MM.1S (cell line): ENCODE results near the gene MASP2.
"Not testable (repeated sequence)": the region's sequence is repeated elsewhere in the genome, so short reads cannot be mapped to it uniquely, and the experiment has no call there.

ENCODE experiments used
- DNase-seq: peaks from one replicate; pipeline ENCODE4 v3.0.0-alpha.2; 2015
- H2AFZ ChIP-seq: fragments of 300-600 bp; sonication (generic); 2 replicates; pipeline ENCODE4 v1.6.0; 2016; ENCODE audit warnings: antibody characterized with exemption, low read length
- H3F3A ChIP-seq: fragments of 300-600 bp; sonication (generic); 2 replicates; pipeline ENCODE4 v1.6.1; 2016; ENCODE audit warnings: mild to moderate bottlenecking, antibody characterized with exemption, low read length, moderate library complexity, mixed read lengths; ENCODE audit not compliant: insufficient read depth
- H3K27ac ChIP-seq: fragments of 300-600 bp; sonication (generic); 2 replicates; pipeline ENCODE4 v1.5.1; 2016; ENCODE audit warnings: mild to moderate bottlenecking, low read length
- H3K27me3 ChIP-seq: fragments of 300-600 bp; sonication (generic); replicated peaks from 2 replicates; pipeline ENCODE4 v1.6.0; 2016; ENCODE audit warnings: low read length; ENCODE audit not compliant: insufficient read depth
- H3K36me3 ChIP-seq: fragments of 300-600 bp; sonication (generic); replicated peaks from 2 replicates; pipeline ENCODE4 v1.6.1; 2016; ENCODE audit warnings: mild to moderate bottlenecking, low read length, mixed read lengths; ENCODE audit not compliant: insufficient read depth
- H3K4me1 ChIP-seq: fragments of 300-600 bp; sonication (generic); 2 replicates; pipeline ENCODE4 v1.6.1; 2016; ENCODE audit warnings: low read length, mixed read lengths
- H3K4me2 ChIP-seq: fragments of 300-600 bp; sonication (generic); 2 replicates; pipeline ENCODE4 v1.6.0; 2016; ENCODE audit warnings: low read depth, low read length
- H3K4me3 ChIP-seq: fragments of 300-600 bp; sonication (generic); 2 replicates; pipeline ENCODE4 v1.5.1; 2016; ENCODE audit warnings: low read length, mixed read lengths
- H3K79me2 ChIP-seq: fragments of 300-600 bp; sonication (generic); 2 replicates; pipeline ENCODE4 v1.6.1; 2016; ENCODE audit warnings: mixed run types, low read length, mixed read lengths
- H3K9ac ChIP-seq: fragments of 300-600 bp; sonication (generic); 2 replicates; pipeline ENCODE4 v1.6.1; 2016; ENCODE audit warnings: low read length, mixed read lengths
- H3K9me2 ChIP-seq: fragments of 300-600 bp; sonication (generic); replicated peaks from 2 replicates; pipeline ENCODE4 v1.6.1; 2016; ENCODE audit warnings: mild to moderate bottlenecking, low read length, mixed read lengths; ENCODE audit not compliant: insufficient read depth
- H3K9me3 ChIP-seq: fragments of 300-600 bp; sonication (generic); replicated peaks from 2 replicates; pipeline ENCODE4 v1.6.1; 2016; ENCODE audit warnings: mild to moderate bottlenecking, low read length, mixed read lengths; ENCODE audit not compliant: insufficient read depth
- H4K20me1 ChIP-seq: fragments of 300-600 bp; sonication (generic); 2 replicates; pipeline ENCODE4 v1.6.1; 2016; ENCODE audit warnings: mild to moderate bottlenecking, low read length, moderate library complexity, mixed read lengths; ENCODE audit not compliant: insufficient read depth
- EZH2 ChIP-seq: fragments of 300-600 bp; sonication (generic); optimal IDR thresholded peaks from 2 replicates; pipeline ENCODE3; 2017; ENCODE audit warnings: low read depth, mild to moderate bottlenecking, antibody characterized with exemption, low read length, mixed read lengths
- EZH2phosphoT487 ChIP-seq: fragments of 300-600 bp; sonication (generic); IDR thresholded peaks from 2 replicates; pipeline ENCODE4 v1.6.1; 2018; ENCODE audit warnings: antibody characterized with exemption, low read length
- TF ChIP-seq, protein P1 (sequence below): fragments of 300-600 bp; sonication (generic); IDR thresholded peaks from 2 replicates; pipeline ENCODE4 v1.5.1; 2016; ENCODE audit warnings: antibody characterized with exemption, low read length, mixed read lengths

Gene MASP2

DNA sequence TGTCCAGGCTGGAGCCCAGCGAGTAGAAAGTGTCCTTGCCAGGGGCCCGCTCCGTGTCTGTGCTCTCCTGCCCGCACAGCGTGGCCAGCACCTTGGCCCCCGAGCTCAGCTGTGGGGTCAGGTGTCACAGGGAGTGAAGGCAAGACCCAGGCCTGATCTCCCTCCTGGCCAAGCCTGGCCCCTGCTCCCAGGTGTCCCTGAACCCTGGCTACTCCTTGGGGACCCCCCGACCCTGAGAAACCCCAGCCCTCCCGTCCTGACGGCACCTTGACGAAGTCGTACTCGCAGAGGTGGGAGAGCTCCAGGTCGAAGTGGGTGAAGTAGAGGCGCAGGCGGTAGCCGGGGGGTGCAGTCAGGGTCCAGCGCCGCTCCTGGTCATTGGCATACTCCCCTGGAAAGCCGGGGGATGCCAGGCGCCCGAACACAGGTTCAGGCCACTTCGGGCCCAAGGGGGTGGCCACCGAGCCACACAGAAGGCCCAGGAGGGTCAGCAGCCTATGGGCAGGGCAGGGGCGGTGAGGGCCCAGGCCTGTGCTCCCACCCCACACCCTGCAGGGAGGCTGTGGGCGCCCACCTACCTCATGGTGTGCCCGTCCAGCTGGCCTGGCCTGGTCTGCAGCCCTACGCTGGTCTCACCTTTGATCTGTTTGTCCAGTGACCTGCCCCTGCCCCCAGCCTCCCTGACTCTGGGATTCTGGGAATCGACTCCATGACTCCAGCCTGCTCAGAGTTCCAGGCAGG, at the start of gene MASP2:
TSS of gene MASP2 (minus strand) at position 615 of the 741 bp plus-strand sequence. CDS start at position 583, 32 bp downstream.
- no peaks in the 10 kb centered on the region for H3K4me1 ChIP-seq
- DNase-seq: no peak
- no peak within 1 kb of the TSS for H3K27ac ChIP-seq
- H3K9me3 ChIP-seq: no peaks in the 10 kb centered on the region
- no peak within 1 kb of the TSS for H3K9ac ChIP-seq
- H3K4me3 ChIP-seq: no peak within 1 kb of the TSS
- 0 out of 2 replicates have a peak, but pooled peaks cover 8% of the 10 kb centered on the region for H3K27me3 ChIP-seq
- no peaks in the 10 kb centered on the region for H3K9me2 ChIP-seq
- no peaks in the 10 kb centered on the region for H3K79me2 ChIP-seq
- TF ChIP-seq EZH2phosphoT487 (no peak), EZH2 (no peak)
- TF ChIP-seq, protein P1, sequence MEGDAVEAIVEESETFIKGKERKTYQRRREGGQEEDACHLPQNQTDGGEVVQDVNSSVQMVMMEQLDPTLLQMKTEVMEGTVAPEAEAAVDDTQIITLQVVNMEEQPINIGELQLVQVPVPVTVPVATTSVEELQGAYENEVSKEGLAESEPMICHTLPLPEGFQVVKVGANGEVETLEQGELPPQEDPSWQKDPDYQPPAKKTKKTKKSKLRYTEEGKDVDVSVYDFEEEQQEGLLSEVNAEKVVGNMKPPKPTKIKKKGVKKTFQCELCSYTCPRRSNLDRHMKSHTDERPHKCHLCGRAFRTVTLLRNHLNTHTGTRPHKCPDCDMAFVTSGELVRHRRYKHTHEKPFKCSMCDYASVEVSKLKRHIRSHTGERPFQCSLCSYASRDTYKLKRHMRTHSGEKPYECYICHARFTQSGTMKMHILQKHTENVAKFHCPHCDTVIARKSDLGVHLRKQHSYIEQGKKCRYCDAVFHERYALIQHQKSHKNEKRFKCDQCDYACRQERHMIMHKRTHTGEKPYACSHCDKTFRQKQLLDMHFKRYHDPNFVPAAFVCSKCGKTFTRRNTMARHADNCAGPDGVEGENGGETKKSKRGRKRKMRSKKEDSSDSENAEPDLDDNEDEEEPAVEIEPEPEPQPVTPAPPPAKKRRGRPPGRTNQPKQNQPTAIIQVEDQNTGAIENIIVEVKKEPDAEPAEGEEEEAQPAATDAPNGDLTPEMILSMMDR: no peak
- no peaks in the 10 kb centered on the region for H3F3A ChIP-seq
- H4K20me1 ChIP-seq: no peaks in the 10 kb centered on the region
- H2AFZ ChIP-seq: no peak within 1 kb of the TSS
- no peak within 1 kb of the TSS for H3K4me2 ChIP-seq
- no peaks in the 10 kb centered on the region for H3K36me3 ChIP-seq

DNA sequence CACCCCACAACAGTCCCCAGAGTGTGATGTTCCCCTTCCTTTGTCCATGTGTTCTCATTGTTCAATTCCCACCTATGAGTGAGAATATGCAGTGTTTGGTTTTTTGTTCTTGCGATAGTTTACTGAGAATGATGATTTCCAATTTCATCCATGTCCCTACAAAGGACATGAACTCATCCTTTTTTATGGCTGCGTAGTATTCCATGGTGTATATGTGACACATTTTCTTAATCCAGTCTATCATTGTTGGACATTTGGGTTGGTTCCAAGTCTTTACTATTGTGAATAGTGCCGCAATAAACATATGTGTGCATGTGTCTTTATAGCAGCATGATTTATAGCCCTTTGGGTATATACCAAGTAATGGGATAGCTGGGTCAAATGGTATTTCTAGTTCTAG, 36.7 kb upstream of the MASP2 start:
- H3K4me1 ChIP-seq: not testable (repeated sequence)

DNA sequence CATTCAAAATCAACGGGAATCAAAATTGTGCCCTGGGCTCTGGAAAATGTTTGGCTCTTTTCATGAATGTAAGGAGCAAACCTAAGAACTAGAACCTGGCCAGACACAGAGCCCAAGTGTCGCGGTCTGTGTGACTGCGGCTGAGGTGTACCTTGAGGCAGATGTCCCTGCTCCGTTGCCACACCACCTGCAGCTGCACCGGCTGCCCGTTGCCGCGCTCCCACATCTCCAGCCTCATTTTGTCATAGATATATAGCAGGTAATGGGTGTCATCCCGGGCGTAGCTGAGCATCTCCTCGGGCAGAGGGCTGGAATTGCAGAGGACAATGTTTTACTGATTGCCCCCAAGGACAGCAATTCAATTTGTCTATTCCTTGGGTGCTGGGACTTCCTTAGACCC, 33.9 kb upstream of the MASP2 start:
- Histone ChIP-seq H3K27ac (no peak overlapping the region), H3K9me3 (no peaks in the 10 kb centered on the region), H3K4me1 (no peaks in the 10 kb centered on the region), H3K4me3 (no peak overlapping the region), H3K27me3 (no peaks in the 10 kb centered on the region), H2AFZ (no peak overlapping the region), H3K36me3 (no peaks in the 10 kb centered on the region), H4K20me1 (no peaks in the 10 kb centered on the region), H3K79me2 (no peaks in the 10 kb centered on the region), H3K4me2 (no peak overlapping the region), H3K9ac (no peak overlapping the region), H3K9me2 (no peaks in the 10 kb centered on the region), H3F3A (no peaks in the 10 kb centered on the region)
- DNase-seq: no peak
- TF ChIP-seq EZH2phosphoT487 (no peak), EZH2 (no peak)
- TF ChIP-seq, protein P1: no peak

More for the DNA sequence above, 36.7 kb upstream of the MASP2 start:
- H3K4me2 ChIP-seq, DNase-seq, H3K9me3 ChIP-seq, H3K9ac ChIP-seq, H3K9me2 ChIP-seq, H4K20me1 ChIP-seq, H2AFZ ChIP-seq, H3K4me3 ChIP-seq, H3K27me3 ChIP-seq, H3K79me2 ChIP-seq, H3K36me3 ChIP-seq, H3F3A ChIP-seq, H3K27ac ChIP-seq: not testable (repeated sequence)

DNA sequence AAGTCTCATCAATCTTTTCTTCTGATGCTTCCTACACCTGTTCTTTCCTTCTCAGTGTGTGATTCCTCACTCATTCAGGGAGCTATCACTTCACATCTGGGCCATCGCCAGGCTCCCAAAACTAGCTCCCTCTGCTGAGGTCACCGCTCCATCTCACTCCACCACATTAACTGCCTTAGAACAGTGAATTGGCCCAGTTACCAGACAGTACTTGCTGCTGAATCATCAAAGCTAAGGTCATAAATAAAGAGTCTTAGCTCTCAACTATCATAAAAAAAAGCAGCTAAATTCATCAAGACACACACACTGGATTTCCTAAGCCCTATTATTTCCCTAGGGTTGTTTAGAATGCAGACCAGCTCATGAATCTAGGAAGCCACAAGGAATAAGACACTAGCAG, 31.6 kb upstream of the MASP2 start:
- H3K27ac ChIP-seq: no peak overlapping the region
- no peak overlapping the region for H3K4me2 ChIP-seq
- no peaks in the 10 kb centered on the region for H3F3A ChIP-seq
- 0 out of 2 replicates have a peak, but pooled peaks cover 3% of the 10 kb centered on the region for H3K36me3 ChIP-seq
- no peaks in the 10 kb centered on the region for H3K9me2 ChIP-seq
- no peaks in the 10 kb centered on the region for H3K9me3 ChIP-seq
- no peaks in the 10 kb centered on the region for H3K27me3 ChIP-seq
- TF ChIP-seq EZH2phosphoT487: no peak
- TF ChIP-seq, protein P1: no peak
- TF ChIP-seq EZH2: no peak
- no peaks in the 10 kb centered on the region for H3K4me1 ChIP-seq
- H3K9ac ChIP-seq: no peak overlapping the region
- no peak for DNase-seq
- H3K4me3 ChIP-seq: no peak overlapping the region
- no peaks in the 10 kb centered on the region for H3K79me2 ChIP-seq
- H2AFZ ChIP-seq: no peak overlapping the region
- H4K20me1 ChIP-seq: no peaks in the 10 kb centered on the region

DNA sequence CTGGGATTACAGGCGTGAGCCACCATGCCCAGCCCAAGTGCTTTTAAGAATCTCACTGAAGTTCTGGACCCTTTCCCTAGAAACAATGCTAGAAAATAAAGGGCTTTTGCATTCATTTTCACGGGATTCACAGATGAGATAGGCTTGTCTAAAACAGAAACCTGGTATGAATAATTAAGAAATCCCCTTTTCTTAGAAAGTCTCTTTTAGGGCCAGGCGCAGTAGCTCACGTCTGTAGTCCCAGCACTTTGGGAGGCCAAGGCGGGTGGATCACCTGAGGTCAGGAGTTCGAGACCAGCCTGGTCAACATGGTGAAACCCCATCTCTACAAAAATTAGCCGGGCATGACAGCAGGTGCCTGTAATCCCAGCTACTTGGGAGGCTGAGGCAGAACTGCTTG, 26.4 kb upstream of the MASP2 start:
- not testable (repeated sequence) for H3K9ac ChIP-seq, H2AFZ ChIP-seq, H3K27ac ChIP-seq, H4K20me1 ChIP-seq, H3K27me3 ChIP-seq, H3K9me2 ChIP-seq, H3K36me3 ChIP-seq, H3K4me3 ChIP-seq, H3K4me1 ChIP-seq, H3F3A ChIP-seq, H3K9me3 ChIP-seq, H3K4me2 ChIP-seq, DNase-seq, H3K79me2 ChIP-seq
